Endothelial cell of umbilical vein (primary cell): ENCODE data around the gene EFR3B.

Experiments
- CTCF ChIP-seq, 2 donors: IDR thresholded peaks; 1 replicate in 1 of 2; 2 replicates in 1 of 2; pipeline ENCODE4 v1.5.1; 2011; ENCODE audit warnings: low read length in 2 of 2, mild to moderate bottlenecking in 2 of 2, moderate library complexity in 2 of 2, control low read depth in 1 of 2, inconsistent platforms in 1 of 2, low read depth in 1 of 2; ENCODE audit not compliant: insufficient read depth in 1 of 2; ENCODE audit errors: extremely low read depth in 1 of 2
- EZH2 ChIP-seq: IDR thresholded peaks from 2 replicates; pipeline ENCODE4 v1.6.1; 2012; ENCODE audit warnings: borderline replicate concordance, low read depth, mild to moderate bottlenecking, moderate library complexity, low read length, inconsistent platforms; ENCODE audit not compliant: severe bottlenecking
- GATA2 ChIP-seq: IDR thresholded peaks from 2 replicates; pipeline ENCODE4 v1.7.0; 2011; ENCODE audit warnings: low read depth, mild to moderate bottlenecking, moderate library complexity, mixed read lengths, low read length; ENCODE audit not compliant: insufficient read length, insufficient read depth
- MAX ChIP-seq: IDR thresholded peaks from 2 replicates; pipeline ENCODE4 v1.6.1; 2011; ENCODE audit not compliant: insufficient read depth, insufficient read length
- MYC ChIP-seq: IDR thresholded peaks from one replicate; pipeline ENCODE4 v1.6.1; 2011; ENCODE audit warnings: mild to moderate bottlenecking, low read depth, low read length
- POLR2A ChIP-seq: IDR thresholded peaks from 2 replicates; pipeline ENCODE4 v1.6.1; 2012; ENCODE audit warnings: low read depth, mild to moderate bottlenecking, control low read depth, low read length
- POLR2AphosphoS5 ChIP-seq: IDR thresholded peaks from 2 replicates; pipeline ENCODE4 v1.6.1; 2012; ENCODE audit warnings: low read depth, mild to moderate bottlenecking, control low read depth, low read length, moderate library complexity; ENCODE audit not compliant: insufficient read depth

- TF ChIP-seq CTCF (IDR thresholded peaks at IDR 0.05; ENCODE audit: extremely low read depth in 1 of 2, insufficient read depth in 1 of 2, low read depth in 1 of 2, low read length in 2 of 2) (no peak), POLR2A (no peak), MAX (no peak), GATA2 (no peak), POLR2AphosphoS5 (no peak), EZH2 (no peak), MYC (no peak)
Measured at GRCh38 chr2:25056098-25056821, 14.4 kb downstream of the EFR3B start.
